SK-N-SH (cell line): ENCODE measurements around the gene PALLD.

Source experiments
- EP300 ChIP-seq, 2 experiments: IDR thresholded peaks; 2 replicates each; pipeline versions ENCODE4 v1.4.0 to v1.6.1; 2012; ENCODE audit warnings: borderline replicate concordance in 1 of 2, low read depth in 1 of 2, low read length in 1 of 2
- EZH2phosphoT487 ChIP-seq: fragments of 200-600 bp; sonication (generic); IDR thresholded peaks from 2 replicates; pipeline ENCODE4 v1.6.1; 2017; ENCODE audit warnings: low read depth, mixed run types, mild to moderate bottlenecking, antibody characterized with exemption, moderate library complexity, borderline replicate concordance
- FOXJ3 ChIP-seq: sonication (generic); formaldehyde crosslinking; IDR thresholded peaks from 2 replicates; pipeline ENCODE4 v1.5.1; 2020; ENCODE audit warnings: mild to moderate bottlenecking, missing genetic modification reagents
- GATA2 ChIP-seq: sonication (generic); formaldehyde crosslinking; IDR thresholded peaks from 2 replicates; pipeline ENCODE4 v1.5.0; 2020; ENCODE audit warnings: mild to moderate bottlenecking, missing genetic modification reagents
- NFIC ChIP-seq: IDR thresholded peaks from 2 replicates; pipeline ENCODE4 v1.4.0; 2012; ENCODE audit warnings: borderline replicate concordance
- POLR2AphosphoS5 ChIP-seq: IDR thresholded peaks from 2 replicates; pipeline ENCODE4 v1.6.1; 2012; ENCODE audit warnings: low read depth, low read length
- RFX5 ChIP-seq: IDR thresholded peaks from 2 replicates; pipeline ENCODE4 v1.6.1; 2012; ENCODE audit warnings: mild to moderate bottlenecking, improper control_type of control experiment, low read length
- SIN3A ChIP-seq: IDR thresholded peaks from 2 replicates; pipeline ENCODE4 v1.6.1; 2012; ENCODE audit warnings: low read depth, mild to moderate bottlenecking, low read length, moderate library complexity, borderline replicate concordance
- TF ChIP-seq, protein P1 (sequence below): fragments of 200-600 bp; sonication (generic); IDR thresholded peaks from 2 replicates; pipeline ENCODE4 v1.6.1; 2017; ENCODE audit warnings: antibody characterized with exemption, mild to moderate bottlenecking, moderate library complexity
- TF ChIP-seq, protein P2 (sequence below): IDR thresholded peaks from 2 replicates; pipeline ENCODE4 v1.4.0; 2012; ENCODE audit warnings: low read depth
- TF ChIP-seq, protein P3 (sequence below): IDR thresholded peaks from 2 replicates; pipeline ENCODE4 v1.6.1; 2012; ENCODE audit warnings: mild to moderate bottlenecking, low read depth, low read length, moderate library complexity
- TF ChIP-seq, protein P4 (sequence below): IDR thresholded peaks from 2 replicates; pipeline ENCODE4 v1.4.0; 2012; ENCODE audit warnings: low read depth, borderline replicate concordance

DNA sequence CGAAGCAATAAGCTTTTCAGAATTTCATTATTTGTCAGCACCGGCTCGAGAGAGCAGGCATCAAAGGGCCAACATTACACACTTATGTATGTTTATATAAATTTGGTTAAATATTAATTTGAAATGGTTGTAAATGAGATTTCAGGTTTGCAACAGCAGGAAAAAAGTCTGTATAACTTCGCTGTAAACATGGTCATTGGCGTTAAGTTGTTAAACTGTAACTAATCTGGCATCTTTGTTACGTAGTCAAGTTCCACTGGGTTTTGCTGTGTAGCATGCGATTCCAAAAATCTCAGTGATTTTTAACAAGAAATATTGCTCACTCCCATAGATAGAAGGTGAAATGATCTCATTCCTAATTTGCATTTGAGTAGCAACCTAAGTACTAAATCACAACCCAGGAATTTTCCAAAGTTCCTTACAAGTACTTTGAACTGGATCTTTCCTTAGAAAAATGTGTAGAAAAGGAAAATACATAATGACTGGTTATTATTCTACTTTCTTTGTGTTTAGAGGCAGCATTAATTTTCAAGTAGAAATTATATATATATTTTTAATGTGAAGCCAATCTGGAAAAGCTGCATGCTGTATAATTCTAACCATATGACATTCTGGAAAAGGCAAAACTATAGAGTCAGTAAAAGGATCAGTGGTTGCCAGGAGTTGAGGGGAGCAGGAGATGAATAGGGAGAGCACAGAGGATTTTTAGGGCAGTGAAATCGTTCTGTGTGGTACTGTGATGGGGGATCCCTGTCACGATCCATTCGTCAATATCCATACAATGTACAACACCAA, 291.1 kb downstream of the PALLD start:
- TF ChIP-seq, protein P1, sequence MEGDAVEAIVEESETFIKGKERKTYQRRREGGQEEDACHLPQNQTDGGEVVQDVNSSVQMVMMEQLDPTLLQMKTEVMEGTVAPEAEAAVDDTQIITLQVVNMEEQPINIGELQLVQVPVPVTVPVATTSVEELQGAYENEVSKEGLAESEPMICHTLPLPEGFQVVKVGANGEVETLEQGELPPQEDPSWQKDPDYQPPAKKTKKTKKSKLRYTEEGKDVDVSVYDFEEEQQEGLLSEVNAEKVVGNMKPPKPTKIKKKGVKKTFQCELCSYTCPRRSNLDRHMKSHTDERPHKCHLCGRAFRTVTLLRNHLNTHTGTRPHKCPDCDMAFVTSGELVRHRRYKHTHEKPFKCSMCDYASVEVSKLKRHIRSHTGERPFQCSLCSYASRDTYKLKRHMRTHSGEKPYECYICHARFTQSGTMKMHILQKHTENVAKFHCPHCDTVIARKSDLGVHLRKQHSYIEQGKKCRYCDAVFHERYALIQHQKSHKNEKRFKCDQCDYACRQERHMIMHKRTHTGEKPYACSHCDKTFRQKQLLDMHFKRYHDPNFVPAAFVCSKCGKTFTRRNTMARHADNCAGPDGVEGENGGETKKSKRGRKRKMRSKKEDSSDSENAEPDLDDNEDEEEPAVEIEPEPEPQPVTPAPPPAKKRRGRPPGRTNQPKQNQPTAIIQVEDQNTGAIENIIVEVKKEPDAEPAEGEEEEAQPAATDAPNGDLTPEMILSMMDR = no peak
- TF ChIP-seq EP300 (IDR thresholded peaks at IDR 0.05; ENCODE audit: borderline replicate concordance in 1 of 2, low read depth in 1 of 2, low read length in 1 of 2) (no peak), POLR2AphosphoS5 (no peak), RFX5 (no peak), FOXJ3 (CRISPR knock-in tag) (no peak), SIN3A (no peak), EZH2phosphoT487 (no peak), GATA2 (no peak), NFIC (no peak)
- TF ChIP-seq, protein P2, sequence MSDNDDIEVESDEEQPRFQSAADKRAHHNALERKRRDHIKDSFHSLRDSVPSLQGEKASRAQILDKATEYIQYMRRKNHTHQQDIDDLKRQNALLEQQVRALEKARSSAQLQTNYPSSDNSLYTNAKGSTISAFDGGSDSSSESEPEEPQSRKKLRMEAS = no peak
- TF ChIP-seq, protein P3, sequence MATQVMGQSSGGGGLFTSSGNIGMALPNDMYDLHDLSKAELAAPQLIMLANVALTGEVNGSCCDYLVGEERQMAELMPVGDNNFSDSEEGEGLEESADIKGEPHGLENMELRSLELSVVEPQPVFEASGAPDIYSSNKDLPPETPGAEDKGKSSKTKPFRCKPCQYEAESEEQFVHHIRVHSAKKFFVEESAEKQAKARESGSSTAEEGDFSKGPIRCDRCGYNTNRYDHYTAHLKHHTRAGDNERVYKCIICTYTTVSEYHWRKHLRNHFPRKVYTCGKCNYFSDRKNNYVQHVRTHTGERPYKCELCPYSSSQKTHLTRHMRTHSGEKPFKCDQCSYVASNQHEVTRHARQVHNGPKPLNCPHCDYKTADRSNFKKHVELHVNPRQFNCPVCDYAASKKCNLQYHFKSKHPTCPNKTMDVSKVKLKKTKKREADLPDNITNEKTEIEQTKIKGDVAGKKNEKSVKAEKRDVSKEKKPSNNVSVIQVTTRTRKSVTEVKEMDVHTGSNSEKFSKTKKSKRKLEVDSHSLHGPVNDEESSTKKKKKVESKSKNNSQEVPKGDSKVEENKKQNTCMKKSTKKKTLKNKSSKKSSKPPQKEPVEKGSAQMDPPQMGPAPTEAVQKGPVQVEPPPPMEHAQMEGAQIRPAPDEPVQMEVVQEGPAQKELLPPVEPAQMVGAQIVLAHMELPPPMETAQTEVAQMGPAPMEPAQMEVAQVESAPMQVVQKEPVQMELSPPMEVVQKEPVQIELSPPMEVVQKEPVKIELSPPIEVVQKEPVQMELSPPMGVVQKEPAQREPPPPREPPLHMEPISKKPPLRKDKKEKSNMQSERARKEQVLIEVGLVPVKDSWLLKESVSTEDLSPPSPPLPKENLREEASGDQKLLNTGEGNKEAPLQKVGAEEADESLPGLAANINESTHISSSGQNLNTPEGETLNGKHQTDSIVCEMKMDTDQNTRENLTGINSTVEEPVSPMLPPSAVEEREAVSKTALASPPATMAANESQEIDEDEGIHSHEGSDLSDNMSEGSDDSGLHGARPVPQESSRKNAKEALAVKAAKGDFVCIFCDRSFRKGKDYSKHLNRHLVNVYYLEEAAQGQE = no peak
- TF ChIP-seq, protein P4, sequence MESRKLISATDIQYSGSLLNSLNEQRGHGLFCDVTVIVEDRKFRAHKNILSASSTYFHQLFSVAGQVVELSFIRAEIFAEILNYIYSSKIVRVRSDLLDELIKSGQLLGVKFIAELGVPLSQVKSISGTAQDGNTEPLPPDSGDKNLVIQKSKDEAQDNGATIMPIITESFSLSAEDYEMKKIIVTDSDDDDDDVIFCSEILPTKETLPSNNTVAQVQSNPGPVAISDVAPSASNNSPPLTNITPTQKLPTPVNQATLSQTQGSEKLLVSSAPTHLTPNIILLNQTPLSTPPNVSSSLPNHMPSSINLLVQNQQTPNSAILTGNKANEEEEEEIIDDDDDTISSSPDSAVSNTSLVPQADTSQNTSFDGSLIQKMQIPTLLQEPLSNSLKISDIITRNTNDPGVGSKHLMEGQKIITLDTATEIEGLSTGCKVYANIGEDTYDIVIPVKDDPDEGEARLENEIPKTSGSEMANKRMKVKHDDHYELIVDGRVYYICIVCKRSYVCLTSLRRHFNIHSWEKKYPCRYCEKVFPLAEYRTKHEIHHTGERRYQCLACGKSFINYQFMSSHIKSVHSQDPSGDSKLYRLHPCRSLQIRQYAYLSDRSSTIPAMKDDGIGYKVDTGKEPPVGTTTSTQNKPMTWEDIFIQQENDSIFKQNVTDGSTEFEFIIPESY = no peak
